Natural killer cell (primary cell): Measurements from ENCODE around the gene KLF16. TPM values are rescaled to one million over a fixed set of nuclear protein-coding genes. Genes with fewer than 3 reads are reported as not detected.
A peak's percentile ranks its signal among the peaks of the same experiment; 100 is the strongest.

ENCODE experiments used
- ATAC-seq, 3 donors: fragments of 150-1000 bp in 2 of 3; fragments of 200-7000 bp in 1 of 3; cut with Tn5 transposase; 1 replicate in 1 of 3; 2 replicates in 2 of 3; pipeline ENCODE4 v1.10.0; 2021; ENCODE audit warnings: mild to moderate bottlenecking in 2 of 3, moderate library complexity in 2 of 3
- DNase-seq, 2 donors: peaks; one replicate each; pipeline versions ENCODE4 v3.0.0 to v3.0.0-alpha.2; 2013 to 2021; ENCODE audit warnings: mixed read lengths in 1 of 2
- H3K27ac ChIP-seq: one replicate; pipeline ENCODE4 v1.5.1; 2013; ENCODE audit warnings: mild to moderate bottlenecking, low read length
- H3K27me3 ChIP-seq: one replicate; pipeline ENCODE4 v1.6.1; 2013; ENCODE audit warnings: low read length; ENCODE audit not compliant: control insufficient read depth, insufficient read depth
- H3K36me3 ChIP-seq: one replicate; pipeline ENCODE4 v1.6.1; 2013; ENCODE audit warnings: low read length; ENCODE audit not compliant: control insufficient read depth, insufficient read depth
- H3K4me1 ChIP-seq: one replicate; pipeline ENCODE4 v1.6.1; 2013; ENCODE audit warnings: low read length; ENCODE audit not compliant: control insufficient read depth, insufficient read depth
- H3K4me3 ChIP-seq: one replicate; pipeline ENCODE4 v1.5.1; 2013; ENCODE audit warnings: low read length
- H3K9me3 ChIP-seq: one replicate; pipeline ENCODE4 v1.6.1; 2013; ENCODE audit warnings: low read length; ENCODE audit not compliant: control insufficient read depth, insufficient read depth
- H3K27ac Mint-ChIP-seq, 2 donors: one replicate each; pipeline ENCODE4 v1.8.0; 2022; ENCODE audit warnings: mild to moderate bottlenecking in 2 of 2, mixed read lengths in 2 of 2, moderate library complexity in 1 of 2
- H3K27me3 Mint-ChIP-seq, 2 donors: one replicate each; pipeline ENCODE4 v1.8.0; 2022; ENCODE audit warnings: low read depth in 2 of 2, mixed read lengths in 2 of 2
- H3K36me3 Mint-ChIP-seq: one replicate; pipeline ENCODE4 v1.8.0; 2022; ENCODE audit warnings: mixed read lengths
- H3K4me1 Mint-ChIP-seq, 2 donors: one replicate each; pipeline ENCODE4 v1.8.0; 2022; ENCODE audit warnings: mixed read lengths in 2 of 2
- H3K4me3 Mint-ChIP-seq: one replicate; pipeline ENCODE4 v1.8.0; 2022; ENCODE audit warnings: mild to moderate bottlenecking, moderate library complexity, mixed read lengths
- H3K9me3 Mint-ChIP-seq, 2 donors: one replicate each; pipeline ENCODE4 v1.8.0; 2022; ENCODE audit warnings: mixed read lengths in 2 of 2
- CTCF ChIP-seq: fragments of 200-600 bp; IDR thresholded peaks from one replicate; pipeline ENCODE4 v1.8.0; 2022; ENCODE audit warnings: antibody characterized with exemption
- WGBS: methylation state at CpG from one replicate; pipeline ENCODE4 v1.1.7; 2013; ENCODE audit warnings: missing lambda C conversion rate; ENCODE audit not compliant: insufficient coverage; 5-methylcytosine and 5-hydroxymethylcytosine counted together
- intact Hi-C: fragments of 100-400 bp; cut with micrococcal nuclease; formaldehyde crosslinking; loops from one replicate; pipeline ENCODE4 v1.14.2; 2022
- total RNA-seq, 4 donors: library from RNA; stranded (reverse); fragments of 120-200 nt in 1 of 4; gene quantifications; one replicate each; pipeline versions ENCODE4 v1.2.3 to v1.2.4, GENCODE V29; 2013 to 2022

The KLF16 gene
- total RNA-seq, 3 donors from 2014 or later (not counting 1 experiment from before 2014, with no cell fraction given), result 29.1 to 38.4 (median 34.8) TPM

GRCh38 chr19:1884719-1885334, 21.4 kb upstream of the KLF16 start:
- Histone ChIP-seq H3K36me3 (peaks cover 16% of the 10 kb centered on the region), H3K27ac (peak overlapping the region; percentile 99), H3K27me3 (no peaks in the 10 kb centered on the region), H3K4me1 (peaks cover 54% of the 10 kb centered on the region), H3K9me3 (no peaks in the 10 kb centered on the region), H3K4me3 (peak overlapping the region; percentile 99)
- peak overlapping the region; percentile 100 for H3K4me3 Mint-ChIP-seq
- H3K27me3 Mint-ChIP-seq, result no peaks in the 10 kb centered on the region
- ATAC-seq (peak in 2 of 3 donors; percentile 1 to 2), DNase-seq (peak in 1 of 2 donors; percentile 41)
- WGBS, result under 1% methylated on average over 56 of the region's 56 CpGs
- H3K4me1 Mint-ChIP-seq, result peaks cover 40 to 43% of the 10 kb centered on the region in 2 donors
- H3K9me3 Mint-ChIP-seq, result no peaks in the 10 kb centered on the region
- no peak for TF ChIP-seq CTCF
- intact Hi-C loops, result loop anchor here (1.0 to 5.0 kb wide), 3 partner anchors 9 to 202 kb away; partner anchors contain the start of genes ADAT3 and SCAMP4
- peaks cover 20% of the 10 kb centered on the region for H3K36me3 Mint-ChIP-seq
- peak overlapping the region; percentile 97 to 99 for H3K27ac Mint-ChIP-seq

GRCh38 chr19:1884291-1884718, 20.9 kb upstream of the KLF16 start:
- intact Hi-C loops, result loop anchor here (1.0 to 5.0 kb wide), 3 partner anchors 8 to 203 kb away; partner anchors contain the start of genes ADAT3 and SCAMP4
- H3K27ac ChIP-seq, result peak overlapping the region; percentile 99
- H3K4me3 Mint-ChIP-seq, result peak overlapping the region; percentile 100
- H3K27me3 Mint-ChIP-seq, result no peaks in the 10 kb centered on the region
- no peaks in the 10 kb centered on the region for H3K9me3 Mint-ChIP-seq
- peaks cover 54% of the 10 kb centered on the region for H3K4me1 ChIP-seq
- H3K4me1 Mint-ChIP-seq, result peaks cover 41 to 43% of the 10 kb centered on the region in 2 donors
- peak overlapping the region; percentile 97 to 99 for H3K27ac Mint-ChIP-seq
- no peak for TF ChIP-seq CTCF
- H3K4me3 ChIP-seq, result peak overlapping the region; percentile 99
- H3K36me3 Mint-ChIP-seq, result peaks cover 20% of the 10 kb centered on the region
- H3K36me3 ChIP-seq, result peaks cover 16% of the 10 kb centered on the region
- DNase-seq (peak; percentile 74 to 76), ATAC-seq (peak; percentile 23 to 46 (median 27))
- 2% methylated on average over 11 of the region's 11 CpGs for WGBS
- H3K9me3 ChIP-seq, result no peaks in the 10 kb centered on the region
- H3K27me3 ChIP-seq, result no peaks in the 10 kb centered on the region

- Mint-ChIP-seq H3K4me3 (peak overlapping the region; percentile 100), H3K9me3 (no peaks in the 10 kb centered on the region), H3K36me3 (peaks cover 20% of the 10 kb centered on the region), H3K27me3 (no peaks in the 10 kb centered on the region), H3K27ac (peak overlapping the region; percentile 97 to 99), H3K4me1 (peaks cover 42 to 44% of the 10 kb centered on the region in 2 donors)
- ATAC-seq (peak in 1 of 3 donors; percentile 2), DNase-seq (peak in 1 of 2 donors; percentile 60)
- peak overlapping the region; percentile 99 for H3K27ac ChIP-seq
- H3K36me3 ChIP-seq, result peaks cover 16% of the 10 kb centered on the region
- H3K27me3 ChIP-seq, result no peaks in the 10 kb centered on the region
- H3K9me3 ChIP-seq, result no peaks in the 10 kb centered on the region
- intact Hi-C loops, result loop anchor here (1.0 to 5.0 kb wide), 3 partner anchors 7 to 204 kb away; partner anchors contain the start of genes ADAT3 and SCAMP4
- 23% methylated on average over 8 of the region's 8 CpGs for WGBS
- H3K4me1 ChIP-seq, result peaks cover 54% of the 10 kb centered on the region
- H3K4me3 ChIP-seq, result peak overlapping the region; percentile 99
- TF ChIP-seq CTCF, result no peak
Observed at GRCh38 chr19:1883784-1884183, 20.4 kb upstream of the KLF16 start.
